Peyer's patch (tissue), 4 donors: ENCODE data around the gene UTP14C.

Experiments used
- POLR2A ChIP-seq, 2 donors: fragments of 450-650 bp; IDR thresholded peaks; one replicate each; pipeline ENCODE4 v1.5.1; 2017; ENCODE audit warnings: antibody characterized with exemption in 2 of 2, mild to moderate bottlenecking in 2 of 2, moderate library complexity in 2 of 2
- TF ChIP-seq, protein P1 (sequence below), 6 experiments: fragments of 450-650 bp in 4 of 6; fragments of 200-600 bp in 2 of 6; sonication (generic) in 1 of 6; IDR thresholded peaks; one replicate each; pipeline ENCODE4 v1.5.1; 2017 to 2019; ENCODE audit warnings: antibody characterized with exemption in 6 of 6, mild to moderate bottlenecking in 3 of 6, moderate library complexity in 1 of 6

DNA sequence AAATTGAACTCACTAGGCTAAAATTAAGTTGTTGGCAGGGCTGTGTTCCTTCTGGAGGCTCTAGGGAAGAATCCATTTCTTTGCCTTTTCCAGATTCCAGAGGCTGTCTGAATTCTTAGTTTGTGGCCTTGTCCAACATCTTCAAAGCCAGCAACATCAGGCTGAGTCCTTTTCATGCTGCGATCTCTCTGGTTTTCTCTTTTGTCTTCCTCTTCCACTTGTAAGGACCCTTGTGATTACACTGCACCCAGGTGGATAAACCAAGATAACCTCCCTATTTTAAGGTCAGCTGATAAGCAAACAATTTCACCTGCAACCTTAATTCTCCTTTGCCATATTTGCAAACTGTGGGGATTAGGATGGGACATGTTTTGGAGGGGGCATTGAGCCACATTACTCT lies 11.5 kb downstream of the UTP14C start:
- TF ChIP-seq, protein P1, sequence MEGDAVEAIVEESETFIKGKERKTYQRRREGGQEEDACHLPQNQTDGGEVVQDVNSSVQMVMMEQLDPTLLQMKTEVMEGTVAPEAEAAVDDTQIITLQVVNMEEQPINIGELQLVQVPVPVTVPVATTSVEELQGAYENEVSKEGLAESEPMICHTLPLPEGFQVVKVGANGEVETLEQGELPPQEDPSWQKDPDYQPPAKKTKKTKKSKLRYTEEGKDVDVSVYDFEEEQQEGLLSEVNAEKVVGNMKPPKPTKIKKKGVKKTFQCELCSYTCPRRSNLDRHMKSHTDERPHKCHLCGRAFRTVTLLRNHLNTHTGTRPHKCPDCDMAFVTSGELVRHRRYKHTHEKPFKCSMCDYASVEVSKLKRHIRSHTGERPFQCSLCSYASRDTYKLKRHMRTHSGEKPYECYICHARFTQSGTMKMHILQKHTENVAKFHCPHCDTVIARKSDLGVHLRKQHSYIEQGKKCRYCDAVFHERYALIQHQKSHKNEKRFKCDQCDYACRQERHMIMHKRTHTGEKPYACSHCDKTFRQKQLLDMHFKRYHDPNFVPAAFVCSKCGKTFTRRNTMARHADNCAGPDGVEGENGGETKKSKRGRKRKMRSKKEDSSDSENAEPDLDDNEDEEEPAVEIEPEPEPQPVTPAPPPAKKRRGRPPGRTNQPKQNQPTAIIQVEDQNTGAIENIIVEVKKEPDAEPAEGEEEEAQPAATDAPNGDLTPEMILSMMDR (IDR thresholded peaks at IDR 0.05): no peak
- TF ChIP-seq POLR2A (IDR thresholded peaks at IDR 0.05): no peak
